Large intestine (tissue), 12 donors: ENCODE results near the gene NIPSNAP2. TPM values are rescaled to one million over a fixed set of nuclear protein-coding genes. Genes with fewer than 3 reads are reported as not detected.
"Not testable (repeated sequence)": the region's sequence is repeated elsewhere in the genome, so short reads cannot be mapped to it uniquely, and the experiment has no call there.

Experiments
- DNase-seq, 2 donors: peaks; one replicate each; pipeline versions ENCODE4 v3.0.0 to v3.0.0-alpha.2; 2013
- H3K27ac ChIP-seq: one replicate; pipeline ENCODE4 v1.5.1; 2013; ENCODE audit warnings: low read length
- H3K27me3 ChIP-seq: 2 replicates; pipeline ENCODE4 v1.6.1; 2013; ENCODE audit warnings: low read length; ENCODE audit not compliant: control insufficient read depth, insufficient read depth
- H3K36me3 ChIP-seq: 2 replicates; pipeline ENCODE4 v1.6.1; 2013; ENCODE audit warnings: low read length; ENCODE audit not compliant: control insufficient read depth, insufficient read depth
- H3K4me1 ChIP-seq: one replicate; pipeline ENCODE4 v1.6.1; 2013; ENCODE audit warnings: low read length; ENCODE audit not compliant: control insufficient read depth, insufficient read depth
- H3K4me3 ChIP-seq: one replicate; pipeline ENCODE4 v1.5.1; 2013; ENCODE audit warnings: low read length
- H3K9me3 ChIP-seq: one replicate; pipeline ENCODE4 v1.6.1; 2013; ENCODE audit warnings: mild to moderate bottlenecking, low read depth, low read length, moderate library complexity; ENCODE audit not compliant: control insufficient read depth
- WGBS: methylation state at CpG from one replicate; pipeline ENCODE4 v1.1.5; 2013; ENCODE audit warnings: low lambda C conversion rate; ENCODE audit not compliant: insufficient coverage; 5-methylcytosine and 5-hydroxymethylcytosine counted together
- long read RNA-seq, 11 donors: transcript quantifications; one replicate each; lab custom pipeline, GENCODE V29; 2026
- polyA plus RNA-seq: library from polyadenylated mRNA; unstranded; fragments of 120-200 nt; gene quantifications from one replicate; pipeline ENCODE4 v1.2.1, GENCODE V29; 2013

NIPSNAP2 gene
- 58.1 TPM for polyA plus RNA-seq
- long read RNA-seq, donor 1, transcript NIPSNAP2-201 (10 exons, 1,999 nt) = major isoform, 11 of 50 reads
- long read RNA-seq, donor 1, partial matches to known transcripts = 30 of 50 reads
- long read RNA-seq, donor 1, other reads (novel, unspliced or antisense) = 7 of 50 reads
- long read RNA-seq, donor 2, transcript NIPSNAP2-201 (10 exons, 1,999 nt) = major isoform, 18 of 48 reads
- long read RNA-seq, donor 2, partial matches to known transcripts = 24 of 48 reads
- long read RNA-seq, donor 2, other reads (novel, unspliced or antisense) = 0 of 48 reads
- long read RNA-seq, donor 3, transcript NIPSNAP2-201 (10 exons, 1,999 nt) = major isoform, 28 of 52 reads
- long read RNA-seq, donor 3, partial matches to known transcripts = 23 of 52 reads
- long read RNA-seq, donor 3, other reads (novel, unspliced or antisense) = 0 of 52 reads
- long read RNA-seq, donor 4 = 0 reads
- long read RNA-seq, donor 5, transcript NIPSNAP2-201 (10 exons, 1,999 nt) = major isoform, 15 of 24 reads
- long read RNA-seq, donor 5, partial matches to known transcripts = 8 of 24 reads
- long read RNA-seq, donor 5, other reads (novel, unspliced or antisense) = 0 of 24 reads
- long read RNA-seq, donor 6, transcript NIPSNAP2-201 (10 exons, 1,999 nt) = major isoform, 23 of 43 reads
- long read RNA-seq, donor 6, partial matches to known transcripts = 19 of 43 reads
- long read RNA-seq, donor 6, other reads (novel, unspliced or antisense) = 0 of 43 reads
- long read RNA-seq, donor 7, transcript NIPSNAP2-201 (10 exons, 1,999 nt) = major isoform, 16 of 31 reads
- long read RNA-seq, donor 7, partial matches to known transcripts = 14 of 31 reads
- long read RNA-seq, donor 7, other reads (novel, unspliced or antisense) = 0 of 31 reads
- long read RNA-seq, donor 8, transcript NIPSNAP2-201 (10 exons, 1,999 nt) = major isoform, 33 of 45 reads
- long read RNA-seq, donor 8, partial matches to known transcripts = 10 of 45 reads
- long read RNA-seq, donor 8, other reads (novel, unspliced or antisense) = 0 of 45 reads
- long read RNA-seq, donor 9, transcript NIPSNAP2-201 (10 exons, 1,999 nt) = major isoform, 13 of 26 reads
- long read RNA-seq, donor 9, partial matches to known transcripts = 12 of 26 reads
- long read RNA-seq, donor 9, other reads (novel, unspliced or antisense) = 0 of 26 reads
- long read RNA-seq, donor 10, full-length matches to known transcripts = 32 of 44 reads
- long read RNA-seq, donor 10, partial matches to known transcripts = 12 of 44 reads
- long read RNA-seq, donor 10, other reads (novel, unspliced or antisense) = 0 of 44 reads
- long read RNA-seq, donor 11, transcript NIPSNAP2-201 (10 exons, 1,999 nt) = major isoform, 12 of 12 reads
- long read RNA-seq, donor 11, partial matches to known transcripts = 0 of 12 reads
- long read RNA-seq, donor 11, other reads (novel, unspliced or antisense) = 0 of 12 reads

DNA sequence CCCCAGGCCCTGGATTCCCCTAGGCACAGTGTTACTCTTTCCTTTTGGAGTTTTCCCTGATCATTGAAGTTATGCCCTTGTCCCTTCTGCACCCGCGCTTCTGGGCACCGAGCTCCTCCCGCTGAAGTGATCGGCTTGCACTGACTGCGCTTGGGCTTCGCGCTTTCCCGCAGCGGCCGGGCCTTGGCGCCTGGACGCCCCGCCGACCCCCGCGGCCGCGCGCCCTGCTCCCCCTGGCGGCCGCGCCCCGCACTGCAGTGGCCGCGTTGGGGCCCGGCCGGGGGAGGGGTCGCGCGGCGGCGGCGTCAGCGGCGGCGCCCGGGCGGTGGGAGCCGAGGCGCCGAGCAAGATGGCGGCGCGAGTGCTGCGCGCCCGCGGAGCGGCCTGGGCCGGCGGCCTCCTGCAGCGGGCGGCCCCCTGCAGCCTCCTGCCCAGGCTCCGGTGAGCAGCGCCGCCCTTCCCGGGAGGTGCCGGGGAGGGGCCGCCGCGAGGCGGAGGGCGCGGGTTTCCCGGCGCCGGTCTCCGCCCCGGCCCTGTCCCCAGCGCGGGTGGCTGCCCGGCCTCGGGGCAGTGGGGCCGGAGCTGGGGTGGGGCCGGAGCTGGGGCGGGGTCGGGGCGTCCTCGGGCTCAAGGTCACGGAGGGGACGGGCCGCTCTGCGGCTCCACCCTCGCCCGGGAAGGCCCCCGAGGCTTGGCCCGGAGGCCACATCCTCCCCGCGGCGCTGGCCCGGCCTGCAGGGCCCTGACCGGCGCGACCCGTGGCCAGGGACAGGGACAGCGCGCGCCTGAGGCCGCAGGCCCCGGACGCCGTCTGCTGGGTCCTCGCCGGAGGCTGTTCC, at the start of gene NIPSNAP2:
Gene NIPSNAP2, plus strand, starts transcription at position 325 of the 839 bp plus-strand sequence. Its CDS starts 25 bp downstream, at position 350.
- peak; percentile 81 to 90 for DNase-seq
- H3K27me3 ChIP-seq = no peaks in the 10 kb centered on the region
- peak within 1 kb of the TSS; percentile 70 for H3K4me3 ChIP-seq
- H3K9me3 ChIP-seq = no peaks in the 10 kb centered on the region
- H3K27ac ChIP-seq = peak within 1 kb of the TSS; percentile 90
- peaks cover 18% of the 10 kb centered on the region for H3K36me3 ChIP-seq
- no CpG with 5 or more reads among the region's 105 CpGs for WGBS
- peaks cover 4% of the 10 kb centered on the region for H3K4me1 ChIP-seq

DNA sequence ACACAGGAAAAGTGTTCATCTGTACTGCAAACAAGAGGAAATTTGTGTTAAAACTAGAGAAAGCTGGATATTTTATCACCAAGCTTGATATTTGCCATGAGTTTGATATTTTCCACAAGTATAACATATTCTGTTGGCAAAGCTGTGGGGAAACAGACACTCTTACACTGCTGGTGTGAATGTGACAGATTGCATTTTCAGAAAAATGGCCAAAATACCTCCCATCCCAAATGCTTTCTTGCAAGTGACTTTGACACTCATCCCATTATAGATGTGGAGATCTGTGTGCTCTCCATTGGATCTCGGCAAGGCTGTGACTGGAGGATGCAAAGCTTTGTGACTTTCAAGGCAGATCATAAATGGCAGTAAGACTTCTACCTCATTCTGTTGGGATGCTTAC, 46.6 kb upstream of the NIPSNAP2 start:
- Histone ChIP-seq H3K4me3 (no peak overlapping the region), H3K27me3 (no peaks in the 10 kb centered on the region), H3K9me3 (no peaks in the 10 kb centered on the region), H3K27ac (no peak overlapping the region), H3K4me1 (no peaks in the 10 kb centered on the region), H3K36me3 (peaks cover 15% of the 10 kb centered on the region)
- no peak for DNase-seq
- no CpG with 5 or more reads among the region's 1 CpG for WGBS

DNA sequence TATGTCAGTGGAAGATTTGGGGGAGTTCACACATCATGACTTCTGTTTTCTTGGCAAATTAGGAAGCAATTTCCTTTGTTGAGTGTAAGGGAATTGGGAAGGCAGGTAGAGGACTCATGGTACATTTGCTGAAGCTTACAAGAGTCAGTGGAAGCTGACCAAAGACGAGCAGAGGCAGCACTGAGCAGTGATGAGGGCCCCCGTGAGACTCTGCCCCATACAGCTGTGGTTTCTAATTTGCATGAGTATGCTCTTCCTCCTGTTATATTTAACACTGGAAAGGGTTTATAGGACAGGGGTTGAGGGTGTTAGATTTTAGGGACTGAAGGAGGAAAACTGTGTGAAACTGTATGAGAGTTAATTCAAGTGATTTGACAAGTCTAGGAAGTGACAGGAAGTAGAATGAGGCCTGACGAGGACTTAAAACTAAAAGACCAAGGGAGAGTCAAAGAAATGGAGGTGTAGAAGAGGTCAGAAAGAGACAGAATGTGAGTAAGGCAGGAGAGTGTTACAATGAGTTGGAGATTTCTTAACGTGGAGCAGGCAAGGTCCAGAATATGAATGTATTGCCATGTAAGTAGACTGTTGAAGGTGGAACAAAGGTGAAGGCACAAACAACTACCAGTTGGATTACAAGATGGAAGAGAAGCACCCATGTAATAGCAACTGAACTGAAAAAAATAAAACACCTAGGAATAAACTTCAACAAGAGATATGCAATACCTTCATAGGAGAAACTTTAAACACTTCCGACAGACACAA, 36.2 kb upstream of the NIPSNAP2 start:
- peaks cover 6% of the 10 kb centered on the region for H3K36me3 ChIP-seq
- DNase-seq = no peak
- no CpG with 5 or more reads among the region's 5 CpGs for WGBS

DNA sequence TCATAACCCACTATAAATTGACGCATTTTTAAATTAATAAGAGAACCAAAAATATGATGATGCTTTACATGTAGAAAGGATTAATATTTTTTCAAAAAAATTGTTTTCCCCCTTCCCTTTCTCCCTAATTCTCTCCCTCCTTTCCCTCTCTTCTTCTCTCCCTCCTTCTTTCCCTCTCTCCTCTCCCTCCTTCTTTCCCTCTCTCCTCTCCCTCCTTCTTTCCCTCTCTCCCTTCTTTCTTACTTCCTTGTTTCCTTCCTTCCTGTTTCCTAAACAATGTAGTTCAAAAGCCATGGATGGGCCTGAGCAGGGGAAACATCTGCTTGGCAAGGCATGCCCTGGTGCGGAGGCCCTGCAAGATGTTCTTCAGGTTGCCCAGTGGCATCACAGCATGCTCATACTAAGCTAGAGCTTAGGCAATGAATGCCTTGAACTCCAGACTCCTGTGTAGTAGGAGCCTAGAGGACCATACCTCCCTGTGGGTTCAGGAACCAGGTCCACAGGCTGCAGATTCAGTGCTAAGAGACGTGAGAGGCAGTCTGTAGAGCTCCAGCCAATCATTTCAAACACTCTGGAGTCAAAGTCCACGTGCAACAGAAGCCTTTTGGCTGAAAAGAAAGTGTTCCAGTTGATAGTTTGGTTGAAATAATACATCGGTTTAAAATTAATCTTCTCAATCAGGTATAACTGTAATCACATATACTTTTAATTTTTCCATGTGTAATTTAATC, 32.8 kb upstream of the NIPSNAP2 start:
- H3K4me1 ChIP-seq = no peaks in the 10 kb centered on the region
- H3K27me3 ChIP-seq = no peaks in the 10 kb centered on the region
- no peak overlapping the region for H3K4me3 ChIP-seq
- no peaks in the 10 kb centered on the region for H3K36me3 ChIP-seq
- DNase-seq = no peak
- no peaks in the 10 kb centered on the region for H3K9me3 ChIP-seq
- no peak overlapping the region for H3K27ac ChIP-seq
- WGBS = 94% methylated on average over 2 of the region's 5 CpGs

More for the DNA sequence above, 36.2 kb upstream of the NIPSNAP2 start:
- Histone ChIP-seq H3K4me1 (no peaks in the 10 kb centered on the region), H3K27me3 (no peaks in the 10 kb centered on the region), H3K9me3 (no peaks in the 10 kb centered on the region), H3K4me3 (no peak overlapping the region), H3K27ac (no peak overlapping the region)

DNA sequence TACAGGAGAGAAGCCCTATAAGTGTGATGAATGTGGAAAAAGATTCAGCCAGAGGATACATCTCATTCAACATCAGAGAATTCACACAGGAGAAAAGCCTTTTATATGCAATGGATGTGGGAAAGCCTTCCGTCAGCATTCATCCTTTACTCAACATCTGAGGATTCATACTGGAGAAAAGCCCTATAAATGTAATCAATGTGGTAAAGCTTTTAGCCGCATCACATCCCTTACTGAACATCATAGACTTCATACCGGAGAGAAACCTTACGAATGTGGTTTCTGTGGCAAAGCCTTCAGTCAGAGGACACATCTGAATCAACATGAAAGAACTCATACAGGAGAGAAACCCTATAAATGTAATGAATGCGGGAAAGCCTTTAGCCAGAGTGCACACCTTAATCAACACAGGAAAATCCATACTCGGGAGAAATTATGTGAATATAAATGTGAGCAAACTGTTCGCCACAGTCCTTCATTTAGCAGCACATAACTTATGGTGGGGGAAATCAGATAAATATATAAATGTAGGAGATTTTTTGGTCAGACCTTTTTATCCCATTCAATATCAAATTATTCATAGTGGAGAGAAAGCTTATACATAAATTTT, 24.8 kb upstream of the NIPSNAP2 start:
- H3K4me3 ChIP-seq = no peak overlapping the region
- no peak overlapping the region for H3K27ac ChIP-seq
- H3K4me1 ChIP-seq = no peaks in the 10 kb centered on the region
- H3K36me3 ChIP-seq = peaks cover 4% of the 10 kb centered on the region
- no peak for DNase-seq
- WGBS = 100% methylated on average over 4 of the region's 7 CpGs
- H3K9me3 ChIP-seq = peaks cover 8% of the 10 kb centered on the region
- H3K27me3 ChIP-seq = no peaks in the 10 kb centered on the region

DNA sequence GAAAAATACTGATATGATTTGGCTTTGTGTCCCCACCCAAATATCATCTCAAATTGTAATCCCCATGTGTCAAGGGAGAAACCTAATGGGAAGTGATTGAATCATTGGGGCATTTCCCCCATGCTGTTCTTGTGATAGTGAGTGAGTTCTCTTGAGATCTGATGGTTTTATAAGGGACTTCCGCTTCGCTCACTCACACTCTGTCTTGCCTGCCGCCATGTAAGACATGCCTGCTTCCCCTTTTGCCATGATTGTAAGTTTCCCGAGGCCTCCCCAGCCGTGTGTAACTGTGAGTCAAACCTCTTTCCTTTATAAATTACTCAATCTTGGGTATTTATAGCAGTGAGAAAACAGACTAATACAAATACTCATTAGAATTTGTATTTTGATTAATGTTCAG, 17.8 kb upstream of the NIPSNAP2 start:
- H3K27ac ChIP-seq = no peak overlapping the region
- no peak overlapping the region for H3K4me3 ChIP-seq
- H3K9me3 ChIP-seq = no peaks in the 10 kb centered on the region
- H3K4me1 ChIP-seq = no peaks in the 10 kb centered on the region
- no peak for DNase-seq
- no peaks in the 10 kb centered on the region for H3K36me3 ChIP-seq
- H3K27me3 ChIP-seq = no peaks in the 10 kb centered on the region
- no CpG with 5 or more reads among the region's 5 CpGs for WGBS

DNA sequence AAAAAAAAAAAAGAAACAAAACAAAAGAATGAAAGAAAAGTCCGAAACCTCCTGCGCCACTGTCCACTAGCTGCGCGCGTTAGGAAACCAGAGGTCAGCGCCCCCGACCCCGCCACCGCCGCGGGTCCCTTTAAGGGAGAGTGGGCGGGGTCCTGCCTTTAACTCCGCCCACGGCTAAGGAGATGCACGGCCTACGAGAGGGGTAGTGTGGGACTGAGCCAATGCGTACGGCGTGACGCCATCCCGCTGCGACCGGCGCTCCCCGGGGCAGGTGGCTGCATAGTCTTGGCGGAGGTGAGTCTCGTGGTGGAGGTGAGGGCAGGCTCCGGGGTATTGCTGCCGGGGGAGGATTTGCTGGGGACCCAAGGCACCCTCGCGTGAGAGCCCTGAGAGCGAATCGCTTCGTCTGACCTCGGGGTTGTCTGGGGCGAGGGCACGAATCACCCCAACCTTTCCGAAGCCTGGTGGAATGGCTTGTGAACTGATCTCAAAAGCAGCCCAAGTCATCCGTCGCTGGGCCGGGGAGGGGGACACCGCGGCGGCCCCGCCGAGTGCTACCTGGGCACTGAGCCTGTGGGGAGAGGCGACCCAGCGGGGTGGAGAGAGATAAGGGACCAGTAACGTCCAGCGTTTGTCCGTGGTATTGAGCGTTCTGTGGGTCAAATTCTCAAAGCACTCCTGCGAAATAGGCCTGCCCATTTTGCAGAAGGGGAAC, 12.6 kb upstream of the NIPSNAP2 start, which contains the start of gene MRPS17:
Gene MRPS17, plus strand, starts transcription at position 241 of the 715 bp plus-strand sequence. CDS start 1,319 bp downstream, outside the sequence.
- DNase-seq = peak; percentile 95
- no peaks in the 10 kb centered on the region for H3K27me3 ChIP-seq
- peaks cover 3% of the 10 kb centered on the region for H3K9me3 ChIP-seq
- no CpG with 5 or more reads among the region's 53 CpGs for WGBS
- H3K4me3 ChIP-seq = peak within 1 kb of the TSS; percentile 97
- peak within 1 kb of the TSS; percentile 75 for H3K27ac ChIP-seq
- peaks cover 13% of the 10 kb centered on the region for H3K36me3 ChIP-seq
- H3K4me1 ChIP-seq = no peaks in the 10 kb centered on the region

DNA sequence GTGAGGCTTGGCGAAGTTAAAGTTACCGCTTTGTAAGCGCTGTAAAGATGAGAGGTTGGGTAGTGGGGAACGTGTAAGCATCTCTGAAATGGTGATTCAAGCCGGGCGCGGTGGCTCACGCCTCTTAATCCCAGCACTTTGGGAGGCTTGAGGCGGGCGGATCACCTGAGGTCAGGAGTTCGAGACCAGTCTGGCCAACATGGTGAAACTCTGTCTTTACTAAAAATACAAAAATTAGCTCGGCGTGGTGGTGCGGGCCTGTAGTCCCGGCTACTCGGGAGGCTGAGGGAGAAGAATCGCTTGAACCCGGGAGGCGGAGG, 12.1 kb upstream of the NIPSNAP2 start:
- peak overlapping the region; percentile 75 for H3K27ac ChIP-seq
- peak overlapping the region; percentile 97 for H3K4me3 ChIP-seq
- peaks cover 13% of the 10 kb centered on the region for H3K36me3 ChIP-seq
- H3K27me3 ChIP-seq, DNase-seq, H3K9me3 ChIP-seq, H3K4me1 ChIP-seq: not testable (repeated sequence)
- WGBS = no CpG with 5 or more reads among the region's 19 CpGs
